Endodermal cell (in vitro differentiated cells): ENCODE data around the gene S100A4. TPM values are rescaled to one million over a fixed set of nuclear protein-coding genes. Genes with fewer than 3 reads are reported as not detected.
A peak's percentile ranks its signal among the peaks of the same experiment; 100 is the strongest.

Experiments used
- DNase-seq: peaks from one replicate; pipeline ENCODE4 v3.0.0-alpha.2; 2017
- H3K27ac ChIP-seq: 2 replicates; pipeline ENCODE4 v1.5.1; 2013; ENCODE audit warnings: mild to moderate bottlenecking, low read depth, low read length, moderate library complexity
- H3K27me3 ChIP-seq: 2 replicates; pipeline ENCODE4 v1.6.1; 2013; ENCODE audit warnings: mild to moderate bottlenecking, low read length, moderate library complexity; ENCODE audit not compliant: insufficient read depth, control insufficient read depth, poor library complexity, severe bottlenecking
- H3K36me3 ChIP-seq: 2 replicates; pipeline ENCODE4 v1.7.0; 2013; ENCODE audit warnings: mild to moderate bottlenecking, low read length, moderate library complexity; ENCODE audit not compliant: control insufficient read depth, insufficient read depth
- H3K4me1 ChIP-seq: one replicate; pipeline ENCODE4 v1.7.0; 2013; ENCODE audit warnings: low read length; ENCODE audit not compliant: control insufficient read depth, insufficient read depth
- H3K4me3 ChIP-seq: 2 replicates; pipeline ENCODE4 v1.5.1; 2013; ENCODE audit warnings: mild to moderate bottlenecking, low read length, moderate library complexity
- H3K9ac ChIP-seq: 2 replicates; pipeline ENCODE4 v1.6.1; 2013; ENCODE audit warnings: mild to moderate bottlenecking, low read length, moderate library complexity; ENCODE audit not compliant: poor library complexity, severe bottlenecking; ENCODE audit errors: extremely low read depth
- H3K9me3 ChIP-seq: 2 replicates; pipeline ENCODE4 v1.6.1; 2013; ENCODE audit warnings: mild to moderate bottlenecking, low read length, moderate library complexity; ENCODE audit not compliant: control insufficient read depth
- H3K27ac Mint-ChIP-seq: 2 replicates; pipeline ENCODE4 v1.8.0; 2020; ENCODE audit warnings: mixed read lengths
- H3K27me3 Mint-ChIP-seq: 2 replicates; pipeline ENCODE4 v1.8.0; 2021; ENCODE audit warnings: mild to moderate bottlenecking, mixed read lengths; ENCODE audit not compliant: insufficient read depth
- H3K36me3 Mint-ChIP-seq: 2 replicates; pipeline ENCODE4 v1.8.0; 2020; ENCODE audit warnings: low read depth, mixed read lengths
- H3K4me1 Mint-ChIP-seq: 2 replicates; pipeline ENCODE4 v1.8.0; 2020; ENCODE audit warnings: mixed read lengths
- H3K4me3 Mint-ChIP-seq: 2 replicates; pipeline ENCODE4 v1.8.0; 2020; ENCODE audit warnings: mild to moderate bottlenecking, moderate library complexity, mixed read lengths
- H3K9me3 Mint-ChIP-seq: 2 replicates; pipeline ENCODE4 v1.8.0; 2020; ENCODE audit warnings: mild to moderate bottlenecking, mixed read lengths
- CTCF ChIP-seq: fragments of 200-600 bp; sonication (generic); conservative IDR thresholded peaks from 2 replicates; pipeline ENCODE4 v1.5.0; 2021; ENCODE audit warnings: antibody characterized with exemption, mild to moderate bottlenecking
- WGBS, 2 experiments: methylation state at CpG; one replicate each; pipeline versions ENCODE4 v1.1.5 to v1.1.7; 2013; ENCODE audit warnings: missing lambda C conversion rate in 2 of 2, mixed read lengths in 1 of 2; ENCODE audit not compliant: insufficient coverage in 1 of 2, insufficient read length in 1 of 2; 5-methylcytosine and 5-hydroxymethylcytosine counted together
- total RNA-seq, 2 donors: library from RNA; stranded (reverse); fragmentation: NEBNext Ultra II Directional in 1 of 2; extraction: Animal tissue kit (Norgen Biotek cat#: 25700) in 1 of 2; gene quantifications; 2 replicates in 1 of 2; 3 replicates in 1 of 2; pipeline ENCODE4 v1.2.1, GENCODE V29; 2021

The S100A4 gene
- total RNA-seq, 2 donors from 2014 or later: 4.9 to 6.2 TPM

DNA sequence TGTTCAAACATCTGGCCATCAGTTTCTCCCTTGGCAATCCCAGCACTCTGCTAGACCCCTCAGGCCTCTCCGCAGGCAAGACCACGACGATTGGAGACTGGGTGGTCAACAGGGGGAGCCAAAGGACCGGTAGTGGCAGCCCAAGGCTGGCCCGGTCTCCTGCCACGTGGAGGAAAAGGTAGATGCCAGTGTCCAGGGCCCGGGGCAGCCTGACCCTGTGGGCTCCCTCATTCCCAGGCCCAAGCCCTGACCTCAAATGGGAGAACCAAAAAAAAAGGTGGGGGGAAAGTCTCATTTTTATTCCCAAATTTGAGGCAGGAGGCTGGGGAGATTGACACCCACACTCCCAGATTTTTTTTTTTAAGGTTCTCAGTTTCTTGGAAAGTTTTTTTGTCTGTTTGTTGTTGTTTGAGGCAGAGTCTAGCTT, 34.6 kb downstream of the S100A4 start:
- H3K9me3 Mint-ChIP-seq: no peaks in the 10 kb centered on the region
- 0 to 3% methylated on average over 3 to 7 of the region's 7 CpGs for whole genome bisulfite sequencing, 2 experiments
- no peak overlapping the region for H3K27ac Mint-ChIP-seq
- peak; percentile 95 for DNase-seq
- H3K27me3 Mint-ChIP-seq: peaks cover 61% of the 10 kb centered on the region
- Histone ChIP-seq H3K4me1 (no peaks in the 10 kb centered on the region), H3K36me3 (no peaks in the 10 kb centered on the region), H3K27ac (no peak overlapping the region), H3K9me3 (no peaks in the 10 kb centered on the region), H3K4me3 (no peak overlapping the region), H3K27me3 (peaks cover 21% of the 10 kb centered on the region), H3K9ac (no peak overlapping the region)
- H3K4me3 Mint-ChIP-seq: no peak overlapping the region
- H3K4me1 Mint-ChIP-seq: peaks cover 2% of the 10 kb centered on the region
- TF ChIP-seq CTCF: peak; percentile 96
- H3K36me3 Mint-ChIP-seq: no peaks in the 10 kb centered on the region

DNA sequence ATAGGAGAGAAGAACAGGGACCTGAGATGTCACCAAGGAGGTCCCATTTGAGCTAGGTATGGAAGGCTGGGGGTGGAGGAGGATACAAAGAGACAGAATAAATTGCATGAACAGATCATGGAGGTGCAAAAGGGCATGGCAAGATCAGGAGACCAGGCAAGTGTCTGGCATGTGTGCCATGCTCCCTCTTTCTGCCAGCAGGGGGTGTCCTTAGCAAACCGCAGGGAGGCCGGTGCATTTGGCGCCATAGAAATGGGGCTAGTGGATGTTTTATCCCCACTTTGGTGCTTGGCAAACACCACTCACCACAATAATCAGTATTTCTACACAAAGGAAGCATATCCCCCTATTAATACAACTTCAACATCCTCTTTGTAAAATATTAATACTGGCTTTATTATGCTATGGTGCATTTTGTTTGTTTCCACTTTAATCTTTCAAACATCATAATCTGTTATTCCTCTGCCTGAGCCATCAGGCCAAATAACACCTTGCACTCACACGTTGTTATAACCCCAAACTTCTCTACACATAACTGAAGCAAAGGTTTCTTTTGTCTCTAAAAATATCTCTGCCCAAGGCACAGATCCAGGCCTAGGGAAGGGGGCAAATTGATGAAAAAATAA, 35.8 kb downstream of the S100A4 start:
- 76% methylated on average over 4 of the region's 4 CpGs; no CpG with 5 or more reads in 1 of the 2 experiments for WGBS, 2 experiments
- H3K4me1 Mint-ChIP-seq: no peaks in the 10 kb centered on the region
- Histone ChIP-seq H3K27me3 (peaks cover 11% of the 10 kb centered on the region), H3K4me1 (no peaks in the 10 kb centered on the region), H3K27ac (no peak overlapping the region), H3K36me3 (no peaks in the 10 kb centered on the region), H3K9ac (no peak overlapping the region), H3K9me3 (no peaks in the 10 kb centered on the region), H3K4me3 (no peak overlapping the region)
- no peak overlapping the region for H3K4me3 Mint-ChIP-seq
- TF ChIP-seq CTCF: peak; percentile 79
- peak; percentile 80 for DNase-seq
- H3K9me3 Mint-ChIP-seq: no peaks in the 10 kb centered on the region
- H3K27me3 Mint-ChIP-seq: peaks cover 51% of the 10 kb centered on the region
- no peak overlapping the region for H3K27ac Mint-ChIP-seq
- H3K36me3 Mint-ChIP-seq: no peaks in the 10 kb centered on the region

DNA sequence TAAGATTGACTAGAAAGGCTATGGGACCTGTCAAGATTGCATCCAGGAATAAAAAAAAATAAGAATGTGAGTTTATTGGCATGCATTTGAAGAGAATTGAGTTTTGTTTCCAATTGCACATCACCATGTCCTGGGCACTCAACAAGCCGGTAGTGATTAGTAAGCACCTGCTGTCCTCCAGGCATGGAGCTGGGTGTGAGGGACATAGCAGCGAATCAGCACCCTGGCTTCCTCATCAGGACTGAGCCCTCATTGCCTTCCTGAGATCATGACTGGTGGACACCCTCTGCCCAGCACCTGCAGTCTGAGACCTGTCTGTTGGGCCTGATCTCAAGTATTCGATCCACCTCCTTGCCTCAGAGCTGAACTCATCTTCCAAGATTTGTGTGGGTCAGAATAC, 36.6 kb downstream of the S100A4 start:
- no peaks in the 10 kb centered on the region for H3K9me3 ChIP-seq
- Mint-ChIP-seq H3K27me3 (peaks cover 46% of the 10 kb centered on the region), H3K4me3 (no peak overlapping the region), H3K9me3 (no peaks in the 10 kb centered on the region), H3K4me1 (no peaks in the 10 kb centered on the region), H3K36me3 (no peaks in the 10 kb centered on the region), H3K27ac (no peak overlapping the region)
- TF ChIP-seq CTCF: no peak
- no peaks in the 10 kb centered on the region for H3K4me1 ChIP-seq
- H3K9ac ChIP-seq: no peak overlapping the region
- WGBS, 2 experiments: 88 to 93% methylated on average over 2 to 3 of the region's 3 CpGs
- peaks cover 11% of the 10 kb centered on the region for H3K27me3 ChIP-seq
- no peak overlapping the region for H3K4me3 ChIP-seq
- DNase-seq: no peak
- no peak overlapping the region for H3K27ac ChIP-seq
- H3K36me3 ChIP-seq: no peaks in the 10 kb centered on the region
